A673 (cell line): Measurements from ENCODE around the gene DUOX1. TPM values are rescaled to one million over a fixed set of nuclear protein-coding genes. Genes with fewer than 3 reads are reported as not detected.

Source experiments
- BruUV-seq: library from RNA; stranded (reverse); fragments of 400-500 nt; replicated peaks from 2 replicates; lab custom pipeline; 2021; lab: Mats Ljungman, UMichigan
- CTCF ChIA-PET: fragments of 300-600 bp; sonication (Branson Sonifier 250); formaldehyde crosslinking; loops from one replicate; lab custom pipeline; 2022; ENCODE audit warnings: antibody characterized with exemption; lab: Charles Lee
- POLR2A ChIA-PET: fragments of 300-600 bp; sonication (Branson Sonifier 250); formaldehyde crosslinking; loops from one replicate; lab custom pipeline; 2022; ENCODE audit warnings: antibody characterized with exemption; ENCODE audit not compliant: low non-redundant PET; lab: Charles Lee
- DNase-seq: peaks from one replicate; pipeline ENCODE4 v3.0.0-alpha.2; 2015; ENCODE audit warnings: low spot score
- H3K27ac ChIP-seq: fragments of 200-600 bp; sonication (generic); 2 replicates; pipeline ENCODE4 v1.5.1; 2016; ENCODE audit warnings: mixed run types, low read depth, mild to moderate bottlenecking, mixed read lengths, antibody characterized with exemption, low read length; ENCODE audit not compliant: poor library complexity, severe bottlenecking
- H3K27me3 ChIP-seq: fragments of 200-600 bp; sonication (generic); replicated peaks from 2 replicates; pipeline ENCODE4 v1.6.1; 2017; ENCODE audit warnings: mixed run types, low read depth, mild to moderate bottlenecking, mixed read lengths, antibody characterized with exemption, low read length; ENCODE audit not compliant: insufficient read depth, poor library complexity
- H3K36me3 ChIP-seq: fragments of 200-600 bp; sonication (generic); 2 replicates; pipeline ENCODE4 v1.6.1; 2016; ENCODE audit warnings: mixed run types, mild to moderate bottlenecking, mixed read lengths, antibody characterized with exemption, low read length; ENCODE audit not compliant: insufficient read depth, poor library complexity, severe bottlenecking
- H3K4me1 ChIP-seq: fragments of 200-600 bp; sonication (generic); 2 replicates; pipeline ENCODE4 v1.6.1; 2017; ENCODE audit warnings: mixed run types, mild to moderate bottlenecking, mixed read lengths, antibody characterized with exemption, low read length; ENCODE audit not compliant: insufficient read depth, poor library complexity, severe bottlenecking
- H3K4me3 ChIP-seq: fragments of 200-600 bp; sonication (generic); 2 replicates; pipeline ENCODE4 v1.5.1; 2016; ENCODE audit warnings: low read depth, mixed run types, mild to moderate bottlenecking, mixed read lengths, low read length; ENCODE audit not compliant: poor library complexity, severe bottlenecking
- H3K9me3 ChIP-seq: fragments of 200-600 bp; sonication (generic); 2 replicates; pipeline ENCODE4 v1.6.1; 2016; ENCODE audit warnings: mixed run types, low read depth, mild to moderate bottlenecking, mixed read lengths, antibody characterized with exemption, low read length; ENCODE audit not compliant: poor library complexity, severe bottlenecking
- EZH2 ChIP-seq: fragments of 200-600 bp; sonication (generic); IDR thresholded peaks from 2 replicates; pipeline ENCODE4 v1.6.1; 2017; ENCODE audit warnings: borderline replicate concordance, low read depth, mild to moderate bottlenecking, mixed read lengths, antibody characterized with exemption, low read length; ENCODE audit not compliant: poor library complexity, severe bottlenecking
- intact Hi-C: fragments of 100-400 bp; cut with micrococcal nuclease; formaldehyde crosslinking; loops from one replicate; pipeline ENCODE4 v1.10.0; 2022; ENCODE audit not compliant: unreplicated experiment
- total RNA-seq: library from RNA; stranded (reverse); gene quantifications from 2 replicates; pipeline ENCODE4 v1.2.3, GENCODE V29; 2021
- TF ChIP-seq, protein P1 (sequence below): fragments of 300-800, 200-600 bp; sonication (generic); conservative IDR thresholded peaks from 2 replicates; pipeline ENCODE4 v1.5.1; 2017; ENCODE audit warnings: low read depth, mild to moderate bottlenecking, antibody characterized with exemption, low read length, moderate library complexity, mixed read lengths

DUOX1 gene
- total RNA-seq, 1 experiment from 2014 or later = 1.7 TPM

GRCh38 chr15:45166834-45167630 lies 37.2 kb downstream of the DUOX1 start:
- H3K4me3 ChIP-seq = peak overlapping the region; percentile 45
- H3K4me1 ChIP-seq = peaks cover 21% of the 10 kb centered on the region
- no peaks in the 10 kb centered on the region for H3K27me3 ChIP-seq
- DNase-seq = peak; percentile 93
- H3K9me3 ChIP-seq = no peaks in the 10 kb centered on the region
- H3K36me3 ChIP-seq = peaks cover 5% of the 10 kb centered on the region
- intact Hi-C loops = loop anchor here (5.0 kb wide), 1 partner anchor 290 kb away; no protein-coding TSS in a partner anchor
- ChIA-PET CTCF (interaction anchor here (0.7 to 1.6 kb wide), 2 partner anchors 21 to 49 kb away, joined by 3 read pairs; partner anchors contain the start of gene SHF), POLR2A (interaction anchor here (0.6 kb wide), 1 partner anchor 21 kb away, joined by 5 read pairs; the partner anchor contains the start of gene SHF)
- no peak for TF ChIP-seq EZH2
- TF ChIP-seq, protein P1, sequence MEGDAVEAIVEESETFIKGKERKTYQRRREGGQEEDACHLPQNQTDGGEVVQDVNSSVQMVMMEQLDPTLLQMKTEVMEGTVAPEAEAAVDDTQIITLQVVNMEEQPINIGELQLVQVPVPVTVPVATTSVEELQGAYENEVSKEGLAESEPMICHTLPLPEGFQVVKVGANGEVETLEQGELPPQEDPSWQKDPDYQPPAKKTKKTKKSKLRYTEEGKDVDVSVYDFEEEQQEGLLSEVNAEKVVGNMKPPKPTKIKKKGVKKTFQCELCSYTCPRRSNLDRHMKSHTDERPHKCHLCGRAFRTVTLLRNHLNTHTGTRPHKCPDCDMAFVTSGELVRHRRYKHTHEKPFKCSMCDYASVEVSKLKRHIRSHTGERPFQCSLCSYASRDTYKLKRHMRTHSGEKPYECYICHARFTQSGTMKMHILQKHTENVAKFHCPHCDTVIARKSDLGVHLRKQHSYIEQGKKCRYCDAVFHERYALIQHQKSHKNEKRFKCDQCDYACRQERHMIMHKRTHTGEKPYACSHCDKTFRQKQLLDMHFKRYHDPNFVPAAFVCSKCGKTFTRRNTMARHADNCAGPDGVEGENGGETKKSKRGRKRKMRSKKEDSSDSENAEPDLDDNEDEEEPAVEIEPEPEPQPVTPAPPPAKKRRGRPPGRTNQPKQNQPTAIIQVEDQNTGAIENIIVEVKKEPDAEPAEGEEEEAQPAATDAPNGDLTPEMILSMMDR = peak; percentile 56
- H3K27ac ChIP-seq = peak overlapping the region; percentile 96
- BruUV-seq = no TSS peak

GRCh38 chr15:45167631-45168205 lies 37.9 kb downstream of the DUOX1 start:
- DNase-seq = no peak
- peaks cover 21% of the 10 kb centered on the region for H3K4me1 ChIP-seq
- BruUV-seq = TSS peak; percentile 39
- ChIA-PET POLR2A (no interaction called here), CTCF (interaction anchor here (0.6 to 1.6 kb wide), 3 partner anchors 50 to 347 kb away, joined by 3 to 6 read pairs (median 3); no protein-coding TSS in a partner anchor)
- H3K27me3 ChIP-seq = no peaks in the 10 kb centered on the region
- no peaks in the 10 kb centered on the region for H3K9me3 ChIP-seq
- intact Hi-C loops = loop anchor here (5.0 kb wide), 1 partner anchor 290 kb away; no protein-coding TSS in a partner anchor
- TF ChIP-seq, protein P1 = peak; percentile 6; the same call in 1 of the 2 replicates
- TF ChIP-seq EZH2 = no peak
- peak overlapping the region; percentile 96 for H3K27ac ChIP-seq
- H3K4me3 ChIP-seq = peak overlapping the region; percentile 45
- peaks cover 5% of the 10 kb centered on the region for H3K36me3 ChIP-seq

- Histone ChIP-seq H3K4me3 (no peak overlapping the region), H3K27me3 (no peaks in the 10 kb centered on the region), H3K36me3 (peaks cover 6% of the 10 kb centered on the region), H3K27ac (peak overlapping the region; percentile 96), H3K4me1 (peaks cover 21% of the 10 kb centered on the region), H3K9me3 (no peaks in the 10 kb centered on the region)
- TF ChIP-seq, protein P1 = no peak
- no peak for TF ChIP-seq EZH2
- ChIA-PET POLR2A (no interaction called here), CTCF (interaction anchor here (0.6 to 1.6 kb wide), 3 partner anchors 50 to 346 kb away, joined by 3 to 6 read pairs (median 3); no protein-coding TSS in a partner anchor)
- no peak for DNase-seq
- intact Hi-C loops = loop anchor here (5.0 kb wide), 1 partner anchor 289 kb away; no protein-coding TSS in a partner anchor
- no TSS peak for BruUV-seq
These were observed 38.5 kb downstream of the DUOX1 start for GRCh38 chr15:45168286-45168685.
